Endothelial cell of umbilical vein (primary cell): ENCODE results near the gene MYF6. TPM values are rescaled to one million over a fixed set of nuclear protein-coding genes. Genes with fewer than 3 reads are reported as not detected.
"Not testable (repeated sequence)": the region's sequence is repeated elsewhere in the genome, so short reads cannot be mapped to it uniquely, and the experiment has no call there.

Source experiments
- BruUV-seq: library from RNA; stranded (reverse); fragments of 400-500 nt; replicated peaks from 2 replicates; lab custom pipeline; 2021; lab: Mats Ljungman, UMichigan
- CTCF ChIA-PET: fragments of 300-600, 350-600 bp; sonication (Branson Sonifier 250); formaldehyde crosslinking; loops from one replicate; lab custom pipeline; 2021; ENCODE audit warnings: antibody characterized with exemption, inconsistent platforms; lab: Charles Lee
- POLR2A ChIA-PET: fragments of 300-600, 350-600 bp; sonication (Branson Sonifier 250); formaldehyde crosslinking; loops from one replicate; lab custom pipeline; 2021; ENCODE audit warnings: antibody characterized with exemption, inconsistent platforms; lab: Charles Lee
- DNase-seq: peaks from one replicate; pipeline ENCODE4 v3.0.0-alpha.2; 2011; ENCODE audit warnings: low read depth, low spot score
- FAIRE-seq: peaks from 2 replicates; lab custom pipeline; 2011; peaks lifted over from hg19 to GRCh38; lab: Jason Lieb, UNC
- H2AFZ ChIP-seq: 2 replicates; pipeline ENCODE4 v1.6.0; 2012; ENCODE audit warnings: low read depth, low read length, control low read depth, inconsistent platforms
- H3K27ac ChIP-seq: 2 replicates; pipeline ENCODE4 v1.5.1; 2011; ENCODE audit warnings: low read depth, mild to moderate bottlenecking, control low read depth, low read length, moderate library complexity; ENCODE audit not compliant: insufficient read depth
- H3K27me3 ChIP-seq, 2 experiments: 2 replicates each; pipeline versions ENCODE4 v1.6.0 to v1.6.1; 2011; ENCODE audit warnings: low read length in 2 of 2, mixed read lengths in 1 of 2; ENCODE audit not compliant: control insufficient read depth in 2 of 2, insufficient read depth in 2 of 2
- H3K36me3 ChIP-seq, 2 experiments: 2 replicates in 1 of 2; 3 replicates in 1 of 2; pipeline ENCODE4 v1.5.1; 2011; ENCODE audit warnings: low read length in 2 of 2, mild to moderate bottlenecking in 1 of 2, moderate library complexity in 1 of 2; ENCODE audit not compliant: control insufficient read depth in 2 of 2, insufficient read depth in 2 of 2; ENCODE audit errors: extremely low read depth in 1 of 2
- H3K4me1 ChIP-seq: 3 replicates; pipeline ENCODE4 v1.5.1; 2011; ENCODE audit warnings: mild to moderate bottlenecking, low read length; ENCODE audit not compliant: control insufficient read depth, insufficient read depth; ENCODE audit errors: extremely low read depth
- H3K4me2 ChIP-seq: 2 replicates; pipeline ENCODE4 v1.6.1; 2011; ENCODE audit warnings: low read length, control low read depth, mixed read lengths; ENCODE audit not compliant: insufficient read depth
- H3K4me3 ChIP-seq, 3 experiments: fragments of 200-600 bp in 1 of 3; sonication (generic), shearing (Covaris generic) in 1 of 3; replicated peaks in 1 of 3; 2 replicates each; pipeline ENCODE4 v1.5.1; 2011 to 2016; ENCODE audit warnings: control low read depth in 3 of 3, low read length in 3 of 3, mild to moderate bottlenecking in 2 of 3, inconsistent platforms in 1 of 3, low read depth in 1 of 3, moderate library complexity in 1 of 3; ENCODE audit not compliant: insufficient read depth in 1 of 3
- H3K79me2 ChIP-seq: 2 replicates; pipeline ENCODE4 v1.6.0; 2012; ENCODE audit warnings: low read length, inconsistent platforms; ENCODE audit not compliant: control insufficient read depth, insufficient read depth
- H3K9ac ChIP-seq: replicated peaks from 2 replicates; pipeline ENCODE3; 2011; ENCODE audit warnings: low read length, control low read depth; ENCODE audit not compliant: insufficient read depth; ENCODE audit errors: extremely low read depth
- H3K9me1 ChIP-seq: replicated peaks from 3 replicates; pipeline ENCODE4 v1.6.0; 2011; ENCODE audit warnings: mild to moderate bottlenecking, low read length; ENCODE audit not compliant: control insufficient read depth, insufficient read depth; ENCODE audit errors: extremely low read depth
- H3K9me3 ChIP-seq: replicated peaks from 2 replicates; pipeline ENCODE4 v1.5.1; 2012; ENCODE audit warnings: low read length, inconsistent platforms; ENCODE audit not compliant: control insufficient read depth, insufficient read depth
- H4K20me1 ChIP-seq: replicated peaks from 2 replicates; pipeline ENCODE3; 2011; ENCODE audit warnings: mild to moderate bottlenecking, low read length; ENCODE audit not compliant: control insufficient read depth, insufficient read depth; ENCODE audit errors: extremely low read depth
- FOS ChIP-seq: IDR thresholded peaks from 2 replicates; pipeline ENCODE4 v1.6.1; 2011; ENCODE audit warnings: mild to moderate bottlenecking, low read length, moderate library complexity, borderline replicate concordance; ENCODE audit not compliant: insufficient read depth
- GATA2 ChIP-seq: IDR thresholded peaks from 2 replicates; pipeline ENCODE4 v1.7.0; 2011; ENCODE audit warnings: low read depth, mild to moderate bottlenecking, moderate library complexity, mixed read lengths, low read length; ENCODE audit not compliant: insufficient read length, insufficient read depth
- MYC ChIP-seq: IDR thresholded peaks from one replicate; pipeline ENCODE4 v1.6.1; 2011; ENCODE audit warnings: mild to moderate bottlenecking, low read depth, low read length
- dilution Hi-C: fragments of 300-500 bp; cut with MboI; formaldehyde crosslinking; loops from one replicate; pipeline ENCODE4 v1.15.0; 2019; ENCODE audit warnings: low sequenced_read_pairs; ENCODE audit not compliant: extremely low pct_ligation_motif_present
- intact Hi-C: fragments of 100-400 bp; cut with micrococcal nuclease; formaldehyde crosslinking; loops from one replicate; pipeline ENCODE4 v1.10.0; 2022
- polyA plus RNA-seq, 4 experiments: library from polyadenylated mRNA; depleted of rRNA in 3 of 4; stranded (reverse) in 3 of 4; unstranded in 1 of 4; fragments of >200 nt; gene quantifications; 2 replicates each; pipeline versions ENCODE4 v1.2.1 to v1.2.3, GENCODE V29; 2011 to 2012; ENCODE audit warnings: missing spikeins in 1 of 4
- total RNA-seq: library from RNA; stranded (reverse); gene quantifications from 2 replicates; pipeline ENCODE4 v1.2.3, GENCODE V29; 2021
- TF ChIP-seq, protein P1 (sequence below), 2 donors: IDR thresholded peaks; 1 replicate in 1 of 2; 2 replicates in 1 of 2; pipeline ENCODE4 v1.5.1; 2011; ENCODE audit warnings: low read length in 2 of 2, mild to moderate bottlenecking in 2 of 2, moderate library complexity in 2 of 2, control low read depth in 1 of 2, inconsistent platforms in 1 of 2, low read depth in 1 of 2; ENCODE audit not compliant: insufficient read depth in 1 of 2; ENCODE audit errors: extremely low read depth in 1 of 2

MYF6 gene
- total and polyA plus RNA-seq, 2 donors (not counting 3 experiments of a cell fraction or from before 2014, with no cell fraction given) = not detected

DNA sequence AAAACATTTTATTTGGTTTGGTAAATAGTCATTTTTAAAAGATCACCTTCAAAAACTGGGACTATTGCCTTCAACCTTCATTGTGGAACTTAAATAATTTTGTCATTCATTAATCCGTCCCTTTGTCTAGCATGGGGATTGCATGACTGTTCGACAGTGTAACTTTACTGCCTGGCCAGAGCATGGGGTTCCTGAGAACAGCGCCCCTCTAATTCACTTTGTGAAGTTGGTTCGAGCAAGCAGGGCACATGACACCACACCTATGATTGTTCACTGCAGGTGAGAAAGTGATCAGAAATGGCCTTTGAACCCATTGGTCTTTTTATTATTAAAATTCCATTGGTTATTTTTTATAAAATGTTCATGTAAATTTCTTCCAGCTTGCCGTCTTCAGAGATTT is 37.2 kb upstream of the MYF6 start:
- TF ChIP-seq MYC (no peak), GATA2 (no peak), FOS (no peak)
- TF ChIP-seq, protein P1, sequence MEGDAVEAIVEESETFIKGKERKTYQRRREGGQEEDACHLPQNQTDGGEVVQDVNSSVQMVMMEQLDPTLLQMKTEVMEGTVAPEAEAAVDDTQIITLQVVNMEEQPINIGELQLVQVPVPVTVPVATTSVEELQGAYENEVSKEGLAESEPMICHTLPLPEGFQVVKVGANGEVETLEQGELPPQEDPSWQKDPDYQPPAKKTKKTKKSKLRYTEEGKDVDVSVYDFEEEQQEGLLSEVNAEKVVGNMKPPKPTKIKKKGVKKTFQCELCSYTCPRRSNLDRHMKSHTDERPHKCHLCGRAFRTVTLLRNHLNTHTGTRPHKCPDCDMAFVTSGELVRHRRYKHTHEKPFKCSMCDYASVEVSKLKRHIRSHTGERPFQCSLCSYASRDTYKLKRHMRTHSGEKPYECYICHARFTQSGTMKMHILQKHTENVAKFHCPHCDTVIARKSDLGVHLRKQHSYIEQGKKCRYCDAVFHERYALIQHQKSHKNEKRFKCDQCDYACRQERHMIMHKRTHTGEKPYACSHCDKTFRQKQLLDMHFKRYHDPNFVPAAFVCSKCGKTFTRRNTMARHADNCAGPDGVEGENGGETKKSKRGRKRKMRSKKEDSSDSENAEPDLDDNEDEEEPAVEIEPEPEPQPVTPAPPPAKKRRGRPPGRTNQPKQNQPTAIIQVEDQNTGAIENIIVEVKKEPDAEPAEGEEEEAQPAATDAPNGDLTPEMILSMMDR (IDR thresholded peaks at IDR 0.05; ENCODE audit: extremely low read depth in 1 of 2, insufficient read depth in 1 of 2, low read depth in 1 of 2, low read length in 2 of 2) = no peak
- H3K9ac ChIP-seq = no peak overlapping the region
- DNase-seq (no peak), FAIRE-seq (no peak)
- H3K4me1 ChIP-seq = no peaks in the 10 kb centered on the region
- H3K4me3 ChIP-seq = no peak overlapping the region
- no peak overlapping the region for H3K4me2 ChIP-seq
- POLR2A ChIA-PET = no interaction called here
- BruUV-seq = no TSS peak
- intact Hi-C loops (no loop called here), dilution Hi-C loops (no loop called here)
- H3K27ac ChIP-seq = no peak overlapping the region
- no peaks in the 10 kb centered on the region for H3K79me2 ChIP-seq
- no peaks in the 10 kb centered on the region for H4K20me1 ChIP-seq
- H2AFZ ChIP-seq = no peak overlapping the region
- CTCF ChIA-PET = no interaction called here
- H3K27me3 ChIP-seq = no peaks in the 10 kb centered on the region
- H3K36me3 ChIP-seq = no peaks in the 10 kb centered on the region
- no peaks in the 10 kb centered on the region for H3K9me3 ChIP-seq
- no peaks in the 10 kb centered on the region for H3K9me1 ChIP-seq

DNA sequence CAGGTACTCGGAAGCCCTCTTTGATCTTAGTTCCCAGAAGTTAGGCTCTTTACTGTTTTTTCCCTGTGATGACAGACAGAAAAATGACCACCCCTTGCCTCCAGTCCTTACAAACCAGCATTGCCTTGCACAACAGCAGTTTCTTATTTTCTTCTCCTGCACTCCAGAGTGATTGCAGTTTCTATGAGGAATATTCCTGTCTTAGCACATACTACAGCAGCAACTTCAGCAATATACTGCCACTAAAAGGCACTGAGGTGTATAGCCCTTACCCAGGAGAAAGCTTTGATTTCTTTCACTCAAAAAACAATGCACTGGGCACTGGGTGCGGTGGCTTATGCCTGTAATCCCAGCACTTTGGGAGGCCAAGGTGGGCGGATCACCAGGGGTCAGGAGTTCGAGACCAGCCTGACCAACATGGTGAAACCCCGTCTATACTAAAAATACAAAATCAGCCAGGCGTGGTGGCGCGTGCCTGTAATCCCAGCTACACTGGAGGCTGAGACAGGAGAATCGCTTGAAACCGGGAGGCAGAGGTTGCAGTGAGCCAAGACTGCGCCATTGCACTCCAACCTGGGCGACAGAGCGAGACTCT is 31.3 kb upstream of the MYF6 start:
- H3K27me3 ChIP-seq = not testable (repeated sequence)

More for the DNA sequence above, 31.3 kb upstream of the MYF6 start:
- H3K27ac ChIP-seq, H3K36me3 ChIP-seq, H3K4me1 ChIP-seq, intact Hi-C loops, dilution Hi-C loops, H4K20me1 ChIP-seq, H3K79me2 ChIP-seq, H3K4me2 ChIP-seq, H3K9me1 ChIP-seq, H3K4me3 ChIP-seq, POLR2A ChIA-PET, DNase-seq, H3K9me3 ChIP-seq, BruUV-seq, FAIRE-seq, H2AFZ ChIP-seq, CTCF ChIA-PET, H3K9ac ChIP-seq: not testable (repeated sequence)
